Activated CD8-positive, alpha-beta memory T cell treated with anti-CD3 and anti-CD28 coated beads, Interleukin-2, amount 10 ng/mL, durations not matched to agents 7 days and 5 days (primary cell): ENCODE data around the gene SCAND1. TPM values are rescaled to one million over a fixed set of nuclear protein-coding genes. Genes with fewer than 3 reads are reported as not detected.

Experiments used
- ATAC-seq: fragments of 150-1000 bp; cut with Tn5 transposase; one replicate; pipeline ENCODE4 v1.10.0; 2021; ENCODE audit warnings: moderate library complexity
- CTCF ChIA-PET: fragments of 350-600 bp; sonication (Branson Sonifier 250); formaldehyde crosslinking; loops from one replicate; lab custom pipeline; 2021; ENCODE audit warnings: antibody characterized with exemption; lab: Charles Lee
- DNase-seq: peaks from one replicate; pipeline ENCODE4 v3.0.0-alpha.2; 2020
- H3K27ac Mint-ChIP-seq: one replicate; pipeline ENCODE4 v1.8.0; 2021; ENCODE audit warnings: mild to moderate bottlenecking, mixed read lengths
- H3K27me3 Mint-ChIP-seq: one replicate; pipeline ENCODE4 v1.8.0; 2021; ENCODE audit warnings: mixed read lengths
- H3K36me3 Mint-ChIP-seq: one replicate; pipeline ENCODE4 v1.8.0; 2021; ENCODE audit warnings: mild to moderate bottlenecking, mixed read lengths
- H3K4me1 Mint-ChIP-seq: one replicate; pipeline ENCODE4 v1.8.0; 2021; ENCODE audit warnings: mixed read lengths
- H3K4me3 Mint-ChIP-seq: one replicate; pipeline ENCODE4 v1.8.0; 2021; ENCODE audit warnings: mild to moderate bottlenecking, moderate library complexity, mixed read lengths
- H3K9me3 Mint-ChIP-seq: one replicate; pipeline ENCODE4 v1.8.0; 2022; ENCODE audit warnings: low read depth, mixed read lengths
- total RNA-seq, 2 experiments: library from RNA; stranded (reverse); gene quantifications; one replicate each; pipeline ENCODE4 v1.2.3, GENCODE V29; 2021

The SCAND1 gene
- total RNA-seq, 2 experiments from 2014 or later, result 61.2 to 63.9 TPM

DNA sequence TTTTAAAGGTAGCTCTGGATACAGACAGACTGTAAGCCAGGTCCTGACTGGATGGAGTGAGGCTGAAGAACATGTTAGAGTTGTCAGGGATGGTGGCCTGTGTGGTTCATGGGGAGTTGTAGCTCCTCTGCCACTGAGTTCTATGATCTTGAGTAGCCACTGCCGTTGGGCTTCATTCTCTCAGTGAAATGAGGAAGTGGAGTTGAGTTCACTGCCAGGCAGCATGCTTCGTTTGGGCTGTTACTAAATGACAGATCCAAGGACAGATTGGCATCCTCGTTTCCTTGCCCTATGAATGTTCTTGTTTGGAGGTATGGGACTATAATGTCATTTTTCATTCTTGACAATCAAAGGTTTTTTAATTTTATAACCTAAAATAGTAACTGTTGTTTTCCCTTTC is 37.2 kb downstream of the SCAND1 start:
- ATAC-seq (no peak), DNase-seq (no peak)
- H3K27ac Mint-ChIP-seq, result no peak overlapping the region
- peaks cover 10% of the 10 kb centered on the region for H3K4me1 Mint-ChIP-seq
- CTCF ChIA-PET, result interaction anchor here (0.7 kb wide), 1 partner anchor 83 kb away, joined by 3 read pairs; no protein-coding TSS in a partner anchor
- peaks cover 44% of the 10 kb centered on the region for H3K36me3 Mint-ChIP-seq
- no peak overlapping the region for H3K4me3 Mint-ChIP-seq
- H3K27me3 Mint-ChIP-seq, result no peaks in the 10 kb centered on the region
- no peaks in the 10 kb centered on the region for H3K9me3 Mint-ChIP-seq

DNA sequence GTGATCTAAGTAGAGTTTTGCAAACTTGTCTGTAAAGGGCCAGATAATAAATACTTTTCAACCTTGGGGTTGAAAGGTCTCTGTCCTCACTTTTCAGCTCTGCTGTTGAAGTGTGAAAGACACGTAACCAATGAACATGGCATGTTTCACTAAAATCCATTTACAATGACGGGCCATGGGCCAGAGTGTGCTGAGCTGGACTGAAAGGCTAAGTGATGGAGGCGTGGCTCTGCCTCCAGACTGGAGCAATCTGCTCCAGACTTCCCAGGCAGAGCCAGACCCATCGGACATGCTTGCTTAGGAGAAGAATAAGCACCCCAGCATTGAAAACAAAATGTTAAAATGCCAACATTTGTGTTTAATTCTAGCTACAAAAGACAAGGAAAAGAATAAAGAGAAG is 41.4 kb downstream of the SCAND1 start:
- CTCF ChIA-PET, result no interaction called here
- no peaks in the 10 kb centered on the region for H3K27me3 Mint-ChIP-seq
- H3K36me3 Mint-ChIP-seq, result peaks cover 39% of the 10 kb centered on the region
- H3K4me1 Mint-ChIP-seq, result peaks cover 27% of the 10 kb centered on the region
- no peaks in the 10 kb centered on the region for H3K9me3 Mint-ChIP-seq
- ATAC-seq (no peak), DNase-seq (no peak)
- H3K27ac Mint-ChIP-seq, result no peak overlapping the region
- no peak overlapping the region for H3K4me3 Mint-ChIP-seq

- no peak for ATAC-seq
- DNase-seq, result no peak
- Mint-ChIP-seq H3K36me3 (peaks cover 31% of the 10 kb centered on the region), H3K9me3 (no peaks in the 10 kb centered on the region), H3K4me3 (no peak overlapping the region), H3K4me1 (peaks cover 29% of the 10 kb centered on the region), H3K27me3 (no peaks in the 10 kb centered on the region), H3K27ac (no peak overlapping the region)
- CTCF ChIA-PET, result no interaction called here
These were observed 44.0 kb downstream of the SCAND1 start for GRCh38 chr20:35910254-35910653.

DNA sequence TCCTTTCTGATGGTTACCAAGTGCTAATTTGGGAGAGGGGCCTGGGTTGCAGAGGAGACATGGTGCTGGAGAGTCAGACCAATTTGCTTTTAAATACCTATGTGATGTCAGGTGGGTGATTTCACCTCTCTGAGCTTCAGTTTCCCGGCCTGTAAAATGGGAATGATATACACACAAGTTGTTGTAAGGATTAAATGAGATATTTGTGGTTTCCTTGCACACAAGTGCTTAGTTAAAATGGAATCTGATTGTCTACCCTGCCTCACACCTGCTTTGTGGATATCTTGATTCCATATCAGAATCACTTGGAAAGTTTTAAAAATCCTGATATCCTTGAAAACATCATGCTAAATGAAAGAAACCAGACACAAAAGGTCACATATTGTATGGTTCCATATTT is 44.5 kb downstream of the SCAND1 start:
- Mint-ChIP-seq H3K36me3 (peaks cover 33% of the 10 kb centered on the region), H3K4me3 (no peak overlapping the region), H3K27me3 (no peaks in the 10 kb centered on the region), H3K4me1 (peaks cover 29% of the 10 kb centered on the region), H3K9me3 (no peaks in the 10 kb centered on the region), H3K27ac (no peak overlapping the region)
- ATAC-seq, result no peak
- no peak for DNase-seq
- CTCF ChIA-PET, result interaction anchor here (1.1 kb wide), 1 partner anchor 67 kb away, joined by 3 read pairs; no protein-coding TSS in a partner anchor

DNA sequence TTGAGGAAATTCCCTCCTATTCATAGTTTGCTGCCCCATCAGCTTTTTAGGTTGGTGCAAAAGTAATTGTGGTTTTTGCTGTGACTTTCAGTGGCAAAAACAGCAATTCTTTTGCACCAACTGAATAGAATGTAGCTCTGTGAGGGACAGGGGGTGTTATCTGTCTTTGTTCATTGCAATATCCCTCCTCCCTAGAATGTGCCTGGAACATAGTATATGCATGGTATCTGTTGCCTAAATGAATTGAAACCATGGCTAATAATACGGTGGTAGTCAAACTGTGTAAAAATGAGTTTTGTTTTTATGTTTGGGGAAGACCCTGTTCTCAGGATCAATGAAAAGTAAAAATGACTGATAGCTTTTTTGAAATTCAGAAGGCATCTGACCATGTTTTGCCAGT is 45.1 kb downstream of the SCAND1 start:
- Mint-ChIP-seq H3K9me3 (no peaks in the 10 kb centered on the region), H3K4me1 (peaks cover 29% of the 10 kb centered on the region), H3K27ac (no peak overlapping the region), H3K4me3 (no peak overlapping the region), H3K27me3 (no peaks in the 10 kb centered on the region), H3K36me3 (peaks cover 35% of the 10 kb centered on the region)
- CTCF ChIA-PET, result interaction anchor here (0.6 to 1.1 kb wide), 3 partner anchors 13 to 813 kb away, joined by 3 to 4 read pairs (median 3); no protein-coding TSS in a partner anchor
- no peak for DNase-seq
- ATAC-seq, result no peak

GRCh38 chr20:35908007-35908406 is 46.3 kb downstream of the SCAND1 start:
- DNase-seq (no peak), ATAC-seq (no peak)
- CTCF ChIA-PET, result no interaction called here
- Mint-ChIP-seq H3K36me3 (peaks cover 35% of the 10 kb centered on the region), H3K4me1 (peaks cover 21% of the 10 kb centered on the region), H3K27me3 (no peaks in the 10 kb centered on the region), H3K27ac (no peak overlapping the region), H3K4me3 (no peak overlapping the region), H3K9me3 (no peaks in the 10 kb centered on the region)

GRCh38 chr20:35907017-35907701 is 47.1 kb downstream of the SCAND1 start:
- H3K4me3 Mint-ChIP-seq, result no peak overlapping the region
- ATAC-seq (no peak), DNase-seq (no peak)
- CTCF ChIA-PET, result no interaction called here
- peaks cover 19% of the 10 kb centered on the region for H3K4me1 Mint-ChIP-seq
- peaks cover 33% of the 10 kb centered on the region for H3K36me3 Mint-ChIP-seq
- H3K27ac Mint-ChIP-seq, result no peak overlapping the region
- H3K27me3 Mint-ChIP-seq, result no peaks in the 10 kb centered on the region
- no peaks in the 10 kb centered on the region for H3K9me3 Mint-ChIP-seq

DNA sequence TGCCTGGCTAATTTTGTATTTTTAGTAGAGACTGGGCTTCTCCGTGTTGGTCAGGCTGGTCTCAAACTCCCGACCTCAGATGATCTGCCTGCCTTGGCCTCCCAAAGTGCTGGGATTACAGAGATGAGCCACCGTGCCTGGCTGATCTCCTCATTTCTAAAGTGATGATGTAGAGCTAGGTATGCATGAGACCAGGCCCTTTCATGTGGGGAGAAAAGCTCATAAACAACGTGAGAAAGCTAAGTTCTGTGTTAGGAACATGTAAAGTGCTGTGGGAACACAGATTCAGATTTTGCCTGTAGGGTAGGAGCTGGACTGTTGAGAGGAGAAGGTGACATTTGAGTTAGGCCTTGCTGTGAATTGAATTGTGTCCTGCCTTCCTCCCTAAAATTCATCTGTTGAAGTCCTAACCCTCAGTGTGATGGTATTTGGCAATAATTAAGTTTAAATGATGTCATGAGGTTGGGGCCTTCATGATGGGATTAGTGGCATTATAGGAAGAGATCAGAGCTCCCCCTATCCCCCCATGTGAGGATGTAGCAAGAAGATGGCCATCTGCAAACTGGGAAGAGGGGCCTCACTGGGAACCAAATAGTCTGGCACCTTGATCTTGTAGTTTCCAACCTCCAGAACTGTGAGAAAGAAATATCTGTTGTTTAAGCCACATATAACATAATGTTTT is 49.2 kb downstream of the SCAND1 start:
- H3K27ac Mint-ChIP-seq, result no peak overlapping the region
- peaks cover 19% of the 10 kb centered on the region for H3K4me1 Mint-ChIP-seq
- no peak overlapping the region for H3K4me3 Mint-ChIP-seq
- no peaks in the 10 kb centered on the region for H3K9me3 Mint-ChIP-seq
- ATAC-seq, result no peak
- CTCF ChIA-PET, result no interaction called here
- no peaks in the 10 kb centered on the region for H3K27me3 Mint-ChIP-seq
- H3K36me3 Mint-ChIP-seq, result peaks cover 36% of the 10 kb centered on the region
- DNase-seq, result no peak

DNA sequence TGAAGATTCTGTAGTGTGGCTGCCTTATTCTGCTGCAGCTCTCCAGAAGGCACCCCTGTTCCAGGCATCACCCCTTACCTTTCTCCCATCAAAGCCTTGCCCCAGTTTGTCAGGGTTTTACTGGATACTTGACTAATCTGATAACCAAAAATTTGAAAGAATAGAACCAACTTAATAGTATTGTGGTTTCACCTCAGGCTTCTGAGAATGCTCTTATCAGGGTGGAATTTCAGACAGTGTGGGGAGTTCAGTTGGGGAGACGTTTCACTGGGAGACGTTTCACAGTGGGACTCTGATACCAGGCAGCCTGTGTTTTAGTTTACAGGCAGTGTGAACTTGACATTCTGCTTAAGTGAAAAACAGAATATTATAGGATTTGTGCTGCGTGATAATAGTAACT is 50.5 kb downstream of the SCAND1 start:
- DNase-seq (no peak), ATAC-seq (no peak)
- Mint-ChIP-seq H3K9me3 (no peaks in the 10 kb centered on the region), H3K4me3 (no peak overlapping the region), H3K27ac (no peak overlapping the region), H3K36me3 (peaks cover 42% of the 10 kb centered on the region), H3K4me1 (peaks cover 9% of the 10 kb centered on the region), H3K27me3 (no peaks in the 10 kb centered on the region)
- CTCF ChIA-PET, result no interaction called here

Other genes with a start within 250 kb of the SCAND1 start
- 100 to 1,000 TPM; 357 to 360 TPM for gene RBM39, start 212.2 kb downstream of the SCAND1 start, total RNA-seq
- 10 to 100 TPM; 50.8 to 52.4 TPM for gene PHF20, start 182.5 kb downstream of the SCAND1 start, total RNA-seq
- gene CNBD2, start 14.1 kb upstream of the SCAND1 start, total RNA-seq, result 1 to 10 TPM; 5.2 to 7.8 TPM
- under 1 TPM in 1 of 2 experiments, not detected in 1; 0.28 TPM for gene EPB41L1, start 200.2 kb upstream of the SCAND1 start, total RNA-seq